ENCODE measurements around the gene CCDC47. TPM values are rescaled to one million over a fixed set of nuclear protein-coding genes. Genes with fewer than 3 reads are reported as not detected.

The CCDC47 gene
- total RNA-seq, 1 experiment from 2014 or later, result 64.0 TPM

DNA sequence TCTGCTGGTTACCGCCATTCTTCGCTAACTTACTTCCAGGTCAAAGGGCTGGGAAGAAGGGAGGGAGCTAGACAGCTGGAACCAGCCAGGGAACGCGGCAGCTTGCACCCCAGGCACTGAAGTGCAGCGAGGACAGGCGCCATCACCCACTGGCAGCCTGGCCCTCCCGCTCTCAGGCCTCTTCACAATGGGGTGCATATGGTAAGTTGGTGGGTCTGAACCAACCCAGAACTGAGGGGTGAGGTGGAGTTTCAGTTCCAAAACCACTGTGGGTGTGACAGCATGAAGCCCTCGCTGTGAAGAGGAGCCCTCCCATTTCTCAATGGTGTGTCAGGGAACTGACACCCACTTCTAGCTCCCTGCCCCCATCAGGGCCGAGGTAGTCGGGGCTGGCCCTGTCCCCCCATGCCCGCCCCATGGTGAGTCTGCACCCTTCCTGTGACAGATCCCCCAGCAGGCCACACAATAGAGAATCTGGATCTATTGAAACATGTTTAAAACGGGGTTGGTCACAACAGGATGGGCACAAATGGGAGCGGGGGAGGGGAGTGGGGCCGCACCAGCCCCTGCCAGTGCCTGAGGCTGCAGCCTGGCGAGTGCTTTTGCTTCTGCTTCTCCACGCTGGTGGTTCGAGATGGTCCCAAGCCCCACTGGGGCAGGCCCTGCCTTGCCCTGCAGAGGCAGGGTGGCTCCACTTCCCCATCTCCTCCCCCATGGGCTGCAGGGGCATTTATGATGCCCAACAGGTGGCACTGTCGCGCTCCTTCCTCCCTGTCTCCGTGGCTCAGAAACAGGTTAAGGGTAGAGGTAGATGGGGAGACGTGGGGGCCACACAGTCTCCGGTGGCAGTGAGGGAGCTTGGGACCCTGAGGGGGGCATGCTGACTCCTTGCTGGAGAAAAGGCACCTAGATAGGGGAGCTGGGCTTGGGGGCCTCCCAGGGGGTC lies 75.8 kb downstream of the CCDC47 start:
- Histone ChIP-seq H3K27me3 (ENCODE audit: insufficient read depth, low read depth) (no peaks in the 10 kb centered on the region), H3K9me2 (ENCODE audit: insufficient read depth) (no peaks in the 10 kb centered on the region), H4K20me1 (ENCODE audit: insufficient read depth) (no peaks in the 10 kb centered on the region), H3K4me1 (replicated peaks; ENCODE audit: insufficient read depth) (no peaks in the 10 kb centered on the region), H3K79me2 (ENCODE audit: low read depth) (no peaks in the 10 kb centered on the region), H3K36me3 (ENCODE audit: low read depth) (no peaks in the 10 kb centered on the region), H3K4me3 (no peak overlapping the region), H3F3A (ENCODE audit: insufficient read depth, low read depth) (peaks cover 9% of the 10 kb centered on the region), H2AFZ (no peak overlapping the region), H3K9me3 (ENCODE audit: insufficient read depth, low read depth) (no peaks in the 10 kb centered on the region), H3K27ac (no peak overlapping the region), H3K4me2 (no peak overlapping the region)
- CTCF ChIA-PET, result interaction anchor here (0.6 kb wide), 1 partner anchor 978 kb away, joined by 5 read pairs; no protein-coding TSS in a partner anchor
- POLR2A ChIA-PET (ENCODE audit: unreplicated experiment), result no interaction called here
- no TSS peak for BruUV-seq (replicated peaks)
- TF ChIP-seq, protein P1, sequence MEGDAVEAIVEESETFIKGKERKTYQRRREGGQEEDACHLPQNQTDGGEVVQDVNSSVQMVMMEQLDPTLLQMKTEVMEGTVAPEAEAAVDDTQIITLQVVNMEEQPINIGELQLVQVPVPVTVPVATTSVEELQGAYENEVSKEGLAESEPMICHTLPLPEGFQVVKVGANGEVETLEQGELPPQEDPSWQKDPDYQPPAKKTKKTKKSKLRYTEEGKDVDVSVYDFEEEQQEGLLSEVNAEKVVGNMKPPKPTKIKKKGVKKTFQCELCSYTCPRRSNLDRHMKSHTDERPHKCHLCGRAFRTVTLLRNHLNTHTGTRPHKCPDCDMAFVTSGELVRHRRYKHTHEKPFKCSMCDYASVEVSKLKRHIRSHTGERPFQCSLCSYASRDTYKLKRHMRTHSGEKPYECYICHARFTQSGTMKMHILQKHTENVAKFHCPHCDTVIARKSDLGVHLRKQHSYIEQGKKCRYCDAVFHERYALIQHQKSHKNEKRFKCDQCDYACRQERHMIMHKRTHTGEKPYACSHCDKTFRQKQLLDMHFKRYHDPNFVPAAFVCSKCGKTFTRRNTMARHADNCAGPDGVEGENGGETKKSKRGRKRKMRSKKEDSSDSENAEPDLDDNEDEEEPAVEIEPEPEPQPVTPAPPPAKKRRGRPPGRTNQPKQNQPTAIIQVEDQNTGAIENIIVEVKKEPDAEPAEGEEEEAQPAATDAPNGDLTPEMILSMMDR (conservative IDR thresholded peaks at IDR 0.05), result peak; percentile 60; the same call in 1 of the 2 replicates
- no peak for TF ChIP-seq EZH2 (IDR thresholded peaks at IDR 0.05; ENCODE audit: low read depth)
- peak in 1 of 2 experiments; percentile 42 for DNase-seq
- intact Hi-C loops (cut with micrococcal nuclease; ENCODE audit: unreplicated experiment), result loop anchor here (5.0 kb wide), 1 partner anchor 75 kb away; the partner anchor contains the start of gene MAP3K3

DNA sequence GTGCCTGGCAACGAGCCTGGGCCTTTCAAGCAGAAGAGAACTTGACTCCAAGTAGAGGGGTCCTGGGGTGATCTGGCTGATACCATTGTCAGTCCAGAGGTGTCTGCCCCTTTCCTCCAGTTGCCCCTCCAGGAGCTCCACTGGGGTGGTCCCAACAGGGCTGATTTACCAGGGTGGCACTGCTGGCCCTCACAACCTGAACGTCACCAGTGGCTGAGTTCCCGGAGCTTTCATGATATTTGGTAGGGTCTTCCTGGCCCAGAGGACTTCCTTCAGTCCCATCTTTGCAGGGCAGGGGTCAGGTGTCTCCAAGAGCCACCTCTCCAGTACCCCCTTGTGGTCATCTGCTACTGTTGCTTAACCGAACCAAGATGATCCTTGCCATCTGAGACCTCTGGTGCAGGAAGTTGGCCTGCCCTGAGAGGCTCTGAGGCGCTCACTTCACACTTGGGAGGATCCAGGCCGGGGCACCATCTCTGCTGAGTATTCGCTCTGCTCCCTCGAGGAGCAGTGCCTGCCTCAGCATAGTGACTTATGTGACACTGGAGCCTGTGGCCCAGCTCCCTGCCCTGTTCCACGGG lies 76.9 kb downstream of the CCDC47 start:
- H3K36me3 ChIP-seq (ENCODE audit: low read depth), result no peaks in the 10 kb centered on the region
- DNase-seq, result no peak
- no peaks in the 10 kb centered on the region for H3K9me3 ChIP-seq (ENCODE audit: insufficient read depth, low read depth)
- H3K27me3 ChIP-seq (ENCODE audit: insufficient read depth, low read depth), result no peaks in the 10 kb centered on the region
- no peak overlapping the region for H2AFZ ChIP-seq
- POLR2A ChIA-PET (ENCODE audit: unreplicated experiment), result no interaction called here
- H3K27ac ChIP-seq, result no peak overlapping the region
- CTCF ChIA-PET, result no interaction called here
- no peak overlapping the region for H3K4me2 ChIP-seq
- H3K4me3 ChIP-seq, result no peak overlapping the region
- intact Hi-C loops (cut with micrococcal nuclease; ENCODE audit: unreplicated experiment), result loop anchor here (5.0 kb wide), 1 partner anchor 74 kb away; the partner anchor contains the start of gene MAP3K3
- no peaks in the 10 kb centered on the region for H4K20me1 ChIP-seq (ENCODE audit: insufficient read depth)
- peaks cover 4% of the 10 kb centered on the region; the same call in 1 of the 2 replicates for H3F3A ChIP-seq (ENCODE audit: insufficient read depth, low read depth)
- no TSS peak for BruUV-seq (replicated peaks)
- TF ChIP-seq EZH2 (IDR thresholded peaks at IDR 0.05; ENCODE audit: low read depth), result no peak
- TF ChIP-seq, protein P1 (conservative IDR thresholded peaks at IDR 0.05), result peak; percentile 38
- H3K79me2 ChIP-seq (ENCODE audit: low read depth), result no peaks in the 10 kb centered on the region
- H3K9me2 ChIP-seq (ENCODE audit: insufficient read depth), result no peaks in the 10 kb centered on the region
- no peaks in the 10 kb centered on the region for H3K4me1 ChIP-seq (replicated peaks; ENCODE audit: insufficient read depth)

DNA sequence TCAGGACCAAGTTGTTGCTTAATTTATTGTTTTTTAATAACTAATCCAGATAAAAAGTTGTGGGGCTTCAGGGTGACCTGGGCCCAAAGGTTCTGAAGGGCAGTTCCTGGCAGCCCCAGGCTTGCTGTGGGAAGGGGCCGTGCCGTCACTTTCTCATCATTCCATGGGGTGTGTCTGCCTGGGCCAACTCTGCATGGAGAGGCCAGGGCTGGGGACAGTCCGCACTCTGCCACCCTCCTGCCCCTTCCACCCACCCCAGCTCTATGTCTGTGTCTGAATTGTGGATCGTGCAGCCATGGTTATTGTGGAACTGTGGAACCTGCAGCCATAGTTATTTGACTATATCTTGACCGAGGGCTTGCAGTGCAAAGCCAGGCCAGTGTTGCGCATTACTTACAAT lies 77.5 kb downstream of the CCDC47 start:
- Histone ChIP-seq H3F3A (ENCODE audit: insufficient read depth, low read depth) (no peaks in the 10 kb centered on the region), H3K9me2 (ENCODE audit: insufficient read depth) (no peaks in the 10 kb centered on the region), H3K4me2 (no peak overlapping the region), H3K4me3 (no peak overlapping the region), H3K4me1 (replicated peaks; ENCODE audit: insufficient read depth) (no peaks in the 10 kb centered on the region), H2AFZ (no peak overlapping the region), H3K36me3 (ENCODE audit: low read depth) (no peaks in the 10 kb centered on the region), H3K79me2 (ENCODE audit: low read depth) (no peaks in the 10 kb centered on the region), H3K9me3 (ENCODE audit: insufficient read depth, low read depth) (no peaks in the 10 kb centered on the region), H3K27ac (no peak overlapping the region), H3K27me3 (ENCODE audit: insufficient read depth, low read depth) (no peaks in the 10 kb centered on the region), H4K20me1 (ENCODE audit: insufficient read depth) (no peaks in the 10 kb centered on the region)
- TF ChIP-seq, protein P1 (conservative IDR thresholded peaks at IDR 0.05), result no peak
- TF ChIP-seq EZH2 (IDR thresholded peaks at IDR 0.05; ENCODE audit: low read depth), result no peak
- DNase-seq, result no peak
- CTCF ChIA-PET, result no interaction called here
- POLR2A ChIA-PET (ENCODE audit: unreplicated experiment), result no interaction called here
- no TSS peak for BruUV-seq (replicated peaks)
- intact Hi-C loops (cut with micrococcal nuclease; ENCODE audit: unreplicated experiment), result loop anchor here (5.0 kb wide), 1 partner anchor 74 kb away; the partner anchor contains the start of gene MAP3K3

Other genes starting within 250 kb of the CCDC47 start
- 62.2 and 78.9 TPM in 2 replicates for gene DCAF7, start 223.1 kb downstream of the CCDC47 start, total RNA-seq (2021)
- gene TACO1, start 172.7 kb downstream of the CCDC47 start, total RNA-seq (2021), result 25.0 and 27.1 TPM in 2 replicates
- 12.9 and 14.1 TPM in 2 replicates for gene MAP3K3, start 151.2 kb downstream of the CCDC47 start, total RNA-seq (2021)
- gene LIMD2, start 73.5 kb downstream of the CCDC47 start, total RNA-seq (2021), result 1.6 and 2.7 TPM in 2 replicates
- gene STRADA, start 31.8 kb downstream of the CCDC47 start, total RNA-seq (2021), result 28.8 and 30.6 TPM in 2 replicates
- gene DDX42, start 573 bp upstream of the CCDC47 start, total RNA-seq (2021), result 107 and 130 TPM in 2 replicates
- gene PSMC5, start 53.8 kb upstream of the CCDC47 start, total RNA-seq (2021), result 128 and 150 TPM in 2 replicates
- gene FTSJ3, start 54.1 kb upstream of the CCDC47 start, total RNA-seq (2021), result 36.9 and 44.0 TPM in 2 replicates
- 73.6 and 98.7 TPM in 2 replicates for gene SMARCD2, start 69.1 kb upstream of the CCDC47 start, total RNA-seq (2021)
- not detected in 2 replicates for gene CSH2, start 100.1 kb upstream of the CCDC47 start, total RNA-seq (2021)
- not detected in 2 replicates for gene GH2, start 108.3 kb upstream of the CCDC47 start, total RNA-seq (2021)
- not detected in 2 replicates for gene CSH1, start 123.0 kb upstream of the CCDC47 start, total RNA-seq (2021)
- gene CSHL1, start 137.7 kb upstream of the CCDC47 start, total RNA-seq (2021), result not detected in 2 replicates
- not detected in 2 replicates for gene GH1, start 145.2 kb upstream of the CCDC47 start, total RNA-seq (2021)
- not detected in 2 replicates for gene CD79B, start 158.7 kb upstream of the CCDC47 start, total RNA-seq (2021)
- gene SCN4A, start 199.3 kb upstream of the CCDC47 start, total RNA-seq (2021), result 1.4 and 1.7 TPM in 2 replicates
- 2.4 and 2.8 TPM in 2 replicates for gene PRR29, start 224.8 kb upstream of the CCDC47 start, total RNA-seq (2021)
- gene ICAM2, start 247.0 kb upstream of the CCDC47 start, total RNA-seq (2021), result 7.8 and 9.2 TPM in 2 replicates